Loucy (cell line): ENCODE results near the gene PCGF6.

ENCODE experiments used
- H2AFZ ChIP-seq: fragments of 200-600 bp; sonication (generic); 2 replicates; pipeline ENCODE4 v1.6.0; 2016; ENCODE audit warnings: antibody characterized with exemption, mild to moderate bottlenecking, low read length, moderate library complexity
- H3F3A ChIP-seq: fragments of 200-600 bp; 2 replicates; pipeline ENCODE4 v1.6.0; 2016; ENCODE audit warnings: antibody characterized with exemption, low read depth, mild to moderate bottlenecking
- H3K27me3 ChIP-seq: fragments of 200-600 bp; sonication (generic); 2 replicates; pipeline ENCODE4 v1.6.1; 2014; ENCODE audit warnings: low read length, mild to moderate bottlenecking; ENCODE audit not compliant: insufficient read depth, poor library complexity, severe bottlenecking
- H3K36me3 ChIP-seq: fragments of 200-600 bp; sonication (generic); 2 replicates; pipeline ENCODE4 v1.6.1; 2016; ENCODE audit warnings: low read length; ENCODE audit not compliant: insufficient read depth
- H3K4me1 ChIP-seq: fragments of 200-600 bp; sonication (generic); 2 replicates; pipeline ENCODE4 v1.5.1; 2014; ENCODE audit warnings: low read length, mild to moderate bottlenecking; ENCODE audit not compliant: insufficient read depth, poor library complexity, severe bottlenecking
- H3K4me2 ChIP-seq: fragments of 200-600 bp; sonication (generic); 2 replicates; pipeline ENCODE4 v1.6.0; 2014; ENCODE audit warnings: antibody characterized with exemption, low read length, low read depth, mild to moderate bottlenecking; ENCODE audit not compliant: poor library complexity, severe bottlenecking
- H3K4me3 ChIP-seq: fragments of 200-600 bp; sonication (generic); 2 replicates; pipeline ENCODE4 v1.5.1; 2014; ENCODE audit warnings: low read length, mild to moderate bottlenecking, mixed read lengths; ENCODE audit not compliant: poor library complexity, severe bottlenecking
- H3K79me2 ChIP-seq: fragments of 200-600 bp; sonication (generic); 2 replicates; pipeline ENCODE4 v1.6.1; 2014; ENCODE audit warnings: low read length; ENCODE audit not compliant: insufficient read depth
- H3K9ac ChIP-seq: fragments of 200-600 bp; sonication (generic); 2 replicates; pipeline ENCODE4 v1.6.0; 2014; ENCODE audit warnings: mild to moderate bottlenecking, low read depth, low read length, moderate library complexity; ENCODE audit not compliant: poor library complexity, severe bottlenecking
- H3K9me2 ChIP-seq: fragments of 200-600 bp; sonication (generic); replicated peaks from 2 replicates; pipeline ENCODE4 v1.6.1; 2016; ENCODE audit warnings: low read depth, low read length, mixed read lengths
- H3K9me3 ChIP-seq: fragments of 200-600 bp; sonication (generic); 2 replicates; pipeline ENCODE4 v1.6.1; 2014; ENCODE audit warnings: mild to moderate bottlenecking, antibody characterized with exemption, low read length, low read depth; ENCODE audit not compliant: insufficient read depth
- H4K20me1 ChIP-seq: fragments of 200-600 bp; sonication (generic); 2 replicates; pipeline ENCODE4 v1.6.0; 2014; ENCODE audit warnings: antibody characterized with exemption, low read length, mild to moderate bottlenecking; ENCODE audit not compliant: insufficient read depth, poor library complexity, severe bottlenecking
- EZH2phosphoT487 ChIP-seq: fragments of 200-600 bp; IDR thresholded peaks from 2 replicates; pipeline ENCODE4 v1.6.1; 2018; ENCODE audit warnings: antibody characterized with exemption, mild to moderate bottlenecking, moderate library complexity, borderline replicate concordance
- TF ChIP-seq, protein P1 (sequence below): fragments of 200-600 bp; sonication (generic); conservative IDR thresholded peaks from 2 replicates; pipeline ENCODE4 v1.5.1; 2014; ENCODE audit warnings: mild to moderate bottlenecking, antibody characterized with exemption, low read length

Gene PCGF6

DNA sequence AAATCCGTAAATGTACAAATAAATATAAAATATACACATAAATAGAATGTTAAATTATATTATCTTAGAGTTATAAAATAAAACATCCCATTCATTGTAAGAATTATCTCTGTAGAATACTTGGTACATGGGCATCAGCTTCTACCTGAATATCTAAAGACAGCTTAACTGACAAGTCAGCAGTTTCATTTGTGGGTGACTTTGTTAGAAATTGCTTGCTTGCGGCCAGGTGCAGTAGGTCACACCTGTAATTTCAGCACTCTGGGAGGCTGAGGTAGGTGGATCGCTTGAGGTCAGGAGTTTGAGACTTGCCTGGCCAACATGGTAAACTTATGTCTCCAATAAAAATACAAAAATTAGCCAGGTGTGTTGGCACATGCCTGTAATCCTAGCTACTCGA is 14.6 kb downstream of the PCGF6 start:
- Histone ChIP-seq H3K4me3 (no peak overlapping the region), H4K20me1 (peaks cover 9% of the 10 kb centered on the region), H3K9ac (no peak overlapping the region), H3K9me2 (no peaks in the 10 kb centered on the region), H2AFZ (no peak overlapping the region), H3K4me2 (no peak overlapping the region), H3K79me2 (no peaks in the 10 kb centered on the region), H3K4me1 (no peaks in the 10 kb centered on the region), H3F3A (peaks cover 5% of the 10 kb centered on the region; the same call in 1 of the 2 replicates), H3K27me3 (no peaks in the 10 kb centered on the region), H3K36me3 (peaks cover 28% of the 10 kb centered on the region; the same call in 1 of the 2 replicates), H3K9me3 (no peaks in the 10 kb centered on the region)
- TF ChIP-seq, protein P1, sequence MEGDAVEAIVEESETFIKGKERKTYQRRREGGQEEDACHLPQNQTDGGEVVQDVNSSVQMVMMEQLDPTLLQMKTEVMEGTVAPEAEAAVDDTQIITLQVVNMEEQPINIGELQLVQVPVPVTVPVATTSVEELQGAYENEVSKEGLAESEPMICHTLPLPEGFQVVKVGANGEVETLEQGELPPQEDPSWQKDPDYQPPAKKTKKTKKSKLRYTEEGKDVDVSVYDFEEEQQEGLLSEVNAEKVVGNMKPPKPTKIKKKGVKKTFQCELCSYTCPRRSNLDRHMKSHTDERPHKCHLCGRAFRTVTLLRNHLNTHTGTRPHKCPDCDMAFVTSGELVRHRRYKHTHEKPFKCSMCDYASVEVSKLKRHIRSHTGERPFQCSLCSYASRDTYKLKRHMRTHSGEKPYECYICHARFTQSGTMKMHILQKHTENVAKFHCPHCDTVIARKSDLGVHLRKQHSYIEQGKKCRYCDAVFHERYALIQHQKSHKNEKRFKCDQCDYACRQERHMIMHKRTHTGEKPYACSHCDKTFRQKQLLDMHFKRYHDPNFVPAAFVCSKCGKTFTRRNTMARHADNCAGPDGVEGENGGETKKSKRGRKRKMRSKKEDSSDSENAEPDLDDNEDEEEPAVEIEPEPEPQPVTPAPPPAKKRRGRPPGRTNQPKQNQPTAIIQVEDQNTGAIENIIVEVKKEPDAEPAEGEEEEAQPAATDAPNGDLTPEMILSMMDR: no peak
- no peak for TF ChIP-seq EZH2phosphoT487

DNA sequence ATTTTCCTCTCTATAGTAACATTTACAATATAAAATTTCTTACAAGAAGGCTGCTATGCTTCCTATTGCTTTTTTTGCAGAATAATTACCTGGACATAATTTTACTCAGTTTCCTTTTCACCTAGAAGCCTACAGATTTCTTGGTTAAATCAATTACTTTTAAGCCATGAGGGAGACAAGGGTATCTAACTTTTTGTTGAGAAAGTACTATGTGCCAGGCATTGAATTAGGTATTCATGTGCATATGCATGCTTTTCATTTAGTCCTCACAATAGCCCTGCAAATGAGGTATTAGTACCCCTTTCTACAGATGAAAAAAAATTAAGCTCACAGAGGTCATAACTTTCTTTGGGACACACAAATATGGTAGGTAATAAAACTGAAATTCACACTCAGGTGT is 16.4 kb downstream of the PCGF6 start:
- H3K27me3 ChIP-seq: no peaks in the 10 kb centered on the region
- H3K4me3 ChIP-seq: no peak overlapping the region
- peaks cover 5% of the 10 kb centered on the region; the same call in 1 of the 2 replicates for H3F3A ChIP-seq
- no peaks in the 10 kb centered on the region for H3K9me2 ChIP-seq
- no peaks in the 10 kb centered on the region for H3K4me1 ChIP-seq
- no peak overlapping the region for H3K9ac ChIP-seq
- H3K9me3 ChIP-seq: no peaks in the 10 kb centered on the region
- no peak overlapping the region for H2AFZ ChIP-seq
- TF ChIP-seq, protein P1: no peak
- TF ChIP-seq EZH2phosphoT487: no peak
- H3K4me2 ChIP-seq: no peak overlapping the region
- peaks cover 9% of the 10 kb centered on the region for H4K20me1 ChIP-seq
- peaks cover 38% of the 10 kb centered on the region; the same call in 1 of the 2 replicates for H3K36me3 ChIP-seq
- no peaks in the 10 kb centered on the region for H3K79me2 ChIP-seq

DNA sequence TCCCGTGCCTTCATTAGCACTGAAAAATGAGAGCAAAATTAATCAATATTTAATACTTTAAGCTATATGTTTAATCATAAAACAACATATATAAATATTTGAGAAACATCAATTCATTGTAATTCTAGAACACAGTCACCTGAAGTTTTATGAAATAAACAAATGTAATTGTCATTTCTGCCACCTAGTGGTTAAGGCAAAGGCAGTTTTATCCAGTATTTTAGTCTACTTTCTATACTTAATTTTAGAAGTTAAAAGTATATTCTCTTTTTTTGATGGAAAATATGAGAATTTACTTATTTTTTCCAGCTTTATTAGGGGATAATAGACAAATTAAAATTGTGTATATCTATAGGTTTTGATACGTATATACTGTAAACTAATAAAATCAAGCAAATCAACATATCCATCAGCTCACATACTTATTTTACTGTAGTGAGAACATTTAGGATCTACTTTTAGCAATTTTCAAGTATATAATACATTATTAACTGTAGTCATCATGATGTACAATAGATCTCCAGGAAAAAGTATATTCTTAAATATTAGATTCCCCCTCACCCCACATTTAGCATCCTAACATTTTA is 16.9 kb downstream of the PCGF6 start:
- Histone ChIP-seq H3K4me2 (no peak overlapping the region), H3K4me1 (no peaks in the 10 kb centered on the region), H3K36me3 (peaks cover 35% of the 10 kb centered on the region; the same call in 1 of the 2 replicates), H2AFZ (no peak overlapping the region), H3K9me3 (no peaks in the 10 kb centered on the region), H3K9me2 (no peaks in the 10 kb centered on the region), H3K4me3 (no peak overlapping the region), H3F3A (peaks cover 5% of the 10 kb centered on the region; the same call in 1 of the 2 replicates), H3K79me2 (no peaks in the 10 kb centered on the region), H4K20me1 (peaks cover 9% of the 10 kb centered on the region), H3K27me3 (no peaks in the 10 kb centered on the region), H3K9ac (no peak overlapping the region)
- TF ChIP-seq, protein P1: peak; percentile 75
- no peak for TF ChIP-seq EZH2phosphoT487
